GM23248 (cell line): ENCODE data around the gene MARCHF2.

ENCODE experiments used
- EZH2 ChIP-seq: fragments of 200-600 bp; sonication (generic); IDR thresholded peaks from 2 replicates; pipeline ENCODE4 v1.6.1; 2018; ENCODE audit warnings: antibody characterized with exemption, mild to moderate bottlenecking; ENCODE audit not compliant: insufficient read depth, poor library complexity, severe bottlenecking
- EZH2phosphoT487 ChIP-seq: fragments of 200-600 bp; sonication (generic); IDR thresholded peaks from 2 replicates; pipeline ENCODE4 v1.6.1; 2018; ENCODE audit warnings: antibody characterized with exemption, moderate library complexity, mild to moderate bottlenecking, low read depth; ENCODE audit not compliant: insufficient read depth

DNA sequence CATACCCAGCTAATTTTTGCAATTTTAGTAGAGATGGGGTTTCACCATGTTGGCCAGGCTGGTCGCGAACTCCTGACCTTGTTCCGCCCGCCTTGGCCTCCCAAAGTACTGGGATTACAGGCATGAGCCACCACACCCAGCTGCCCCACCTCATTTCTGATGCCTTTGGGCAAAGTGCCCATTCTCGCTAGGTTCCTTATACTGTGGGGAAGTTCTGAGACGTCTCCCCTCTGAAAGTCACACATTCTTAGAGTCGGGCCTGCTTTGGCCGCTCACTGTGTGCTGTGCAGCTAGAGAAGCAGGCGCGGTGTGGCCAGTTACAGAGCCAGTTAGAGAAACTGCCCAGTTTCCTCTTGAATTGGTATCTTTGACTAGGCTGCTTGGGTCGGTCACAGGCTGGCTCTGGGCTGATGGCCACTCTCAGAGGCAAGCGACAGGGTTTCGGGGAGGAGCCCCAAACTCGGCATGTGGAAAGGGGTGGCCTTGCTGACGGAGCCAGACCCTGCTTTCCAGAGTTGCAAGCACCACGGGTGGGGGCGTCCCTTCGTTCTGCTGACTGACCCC is 71.3 kb downstream of the MARCHF2 start:
- TF ChIP-seq EZH2phosphoT487 (no peak), EZH2 (no peak)
